HEK293 (cell line): ENCODE measurements around the gene NAT16.

Source experiments
- GFI1B ChIP-seq: fragments of 450-650 bp; formaldehyde crosslinking; IDR thresholded peaks from 2 replicates; pipeline ENCODE4 v1.5.1; 2016; ENCODE audit warnings: missing biosample characterization, missing genetic modification characterization
- ZNF23 ChIP-seq: fragments of 450-650 bp; formaldehyde crosslinking; IDR thresholded peaks from 2 replicates; pipeline ENCODE4 v1.5.1; 2016; ENCODE audit warnings: missing biosample characterization, missing genetic modification characterization, borderline replicate concordance
- ZNF501 ChIP-seq: fragments of 450-650 bp; formaldehyde crosslinking; IDR thresholded peaks from 2 replicates; pipeline ENCODE4 v1.5.1; 2016; ENCODE audit warnings: missing biosample characterization, missing genetic modification characterization
- ZNF747 ChIP-seq: fragments of 450-650 bp; formaldehyde crosslinking; IDR thresholded peaks from 2 replicates; pipeline ENCODE4 v1.5.1; 2016; ENCODE audit warnings: missing biosample characterization, missing genetic modification characterization
- TF ChIP-seq, protein P1 (sequence below): fragments of 450-650 bp; formaldehyde crosslinking; IDR thresholded peaks from 2 replicates; pipeline ENCODE4 v1.5.1; 2016; ENCODE audit warnings: missing biosample characterization, missing genetic modification characterization

DNA sequence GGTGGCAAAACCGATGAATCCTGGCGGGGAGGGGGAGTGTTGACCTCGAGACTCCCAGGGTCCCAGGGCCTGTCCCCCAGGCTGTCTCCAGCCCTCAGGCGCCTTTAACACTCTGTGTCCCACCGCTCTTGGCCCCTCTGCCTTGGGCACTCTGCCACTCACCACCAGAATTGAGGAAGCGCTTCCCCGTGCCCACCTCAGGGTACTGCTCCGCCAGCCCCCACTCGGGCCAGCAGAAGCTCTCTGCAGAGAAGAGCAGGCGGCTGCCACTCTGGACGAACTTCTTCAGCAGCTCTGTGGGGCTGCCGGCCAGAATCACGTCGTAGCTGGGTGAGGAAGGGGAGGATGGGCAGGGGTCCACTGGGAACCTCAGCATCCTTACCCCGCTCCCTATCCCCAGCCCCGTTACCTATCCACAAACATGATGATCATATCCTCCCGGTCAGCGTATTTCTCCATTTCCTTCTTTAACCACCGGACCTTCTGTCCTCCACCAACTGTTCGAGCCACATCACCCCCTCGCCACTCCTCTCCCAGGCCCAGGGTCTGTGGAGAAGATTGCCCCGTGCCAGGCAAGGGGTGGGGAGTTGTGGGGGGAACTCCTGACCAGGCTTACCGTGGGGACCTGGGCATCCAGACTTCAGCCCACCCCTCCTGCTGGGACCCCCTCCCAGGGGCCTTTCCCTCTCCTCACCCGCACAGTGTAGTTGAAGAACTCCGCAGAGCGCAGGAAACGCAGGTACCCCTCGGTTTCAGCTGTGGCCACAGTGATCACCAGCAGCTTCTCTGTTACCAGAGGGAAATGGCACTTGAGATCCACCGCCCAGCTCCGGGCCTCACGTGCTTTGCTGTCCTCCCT lies 36.1 kb upstream of the NAT16 start:
- TF ChIP-seq, protein P1, sequence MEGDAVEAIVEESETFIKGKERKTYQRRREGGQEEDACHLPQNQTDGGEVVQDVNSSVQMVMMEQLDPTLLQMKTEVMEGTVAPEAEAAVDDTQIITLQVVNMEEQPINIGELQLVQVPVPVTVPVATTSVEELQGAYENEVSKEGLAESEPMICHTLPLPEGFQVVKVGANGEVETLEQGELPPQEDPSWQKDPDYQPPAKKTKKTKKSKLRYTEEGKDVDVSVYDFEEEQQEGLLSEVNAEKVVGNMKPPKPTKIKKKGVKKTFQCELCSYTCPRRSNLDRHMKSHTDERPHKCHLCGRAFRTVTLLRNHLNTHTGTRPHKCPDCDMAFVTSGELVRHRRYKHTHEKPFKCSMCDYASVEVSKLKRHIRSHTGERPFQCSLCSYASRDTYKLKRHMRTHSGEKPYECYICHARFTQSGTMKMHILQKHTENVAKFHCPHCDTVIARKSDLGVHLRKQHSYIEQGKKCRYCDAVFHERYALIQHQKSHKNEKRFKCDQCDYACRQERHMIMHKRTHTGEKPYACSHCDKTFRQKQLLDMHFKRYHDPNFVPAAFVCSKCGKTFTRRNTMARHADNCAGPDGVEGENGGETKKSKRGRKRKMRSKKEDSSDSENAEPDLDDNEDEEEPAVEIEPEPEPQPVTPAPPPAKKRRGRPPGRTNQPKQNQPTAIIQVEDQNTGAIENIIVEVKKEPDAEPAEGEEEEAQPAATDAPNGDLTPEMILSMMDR (tag by site-specific recombination) = no peak
- no peak for TF ChIP-seq ZNF501 (tag by site-specific recombination)
- TF ChIP-seq GFI1B = no peak
- no peak for TF ChIP-seq ZNF747 (tag by site-specific recombination)
- TF ChIP-seq ZNF23 (tag by site-specific recombination) = no peak
